ENCODE results near the gene GPNMB. TPM values are rescaled to one million over a fixed set of nuclear protein-coding genes. Genes with fewer than 3 reads are reported as not detected.

The GPNMB gene
- total and polyA plus RNA-seq, 12 donors = 49.6 to 612 (median 220) TPM

DNA sequence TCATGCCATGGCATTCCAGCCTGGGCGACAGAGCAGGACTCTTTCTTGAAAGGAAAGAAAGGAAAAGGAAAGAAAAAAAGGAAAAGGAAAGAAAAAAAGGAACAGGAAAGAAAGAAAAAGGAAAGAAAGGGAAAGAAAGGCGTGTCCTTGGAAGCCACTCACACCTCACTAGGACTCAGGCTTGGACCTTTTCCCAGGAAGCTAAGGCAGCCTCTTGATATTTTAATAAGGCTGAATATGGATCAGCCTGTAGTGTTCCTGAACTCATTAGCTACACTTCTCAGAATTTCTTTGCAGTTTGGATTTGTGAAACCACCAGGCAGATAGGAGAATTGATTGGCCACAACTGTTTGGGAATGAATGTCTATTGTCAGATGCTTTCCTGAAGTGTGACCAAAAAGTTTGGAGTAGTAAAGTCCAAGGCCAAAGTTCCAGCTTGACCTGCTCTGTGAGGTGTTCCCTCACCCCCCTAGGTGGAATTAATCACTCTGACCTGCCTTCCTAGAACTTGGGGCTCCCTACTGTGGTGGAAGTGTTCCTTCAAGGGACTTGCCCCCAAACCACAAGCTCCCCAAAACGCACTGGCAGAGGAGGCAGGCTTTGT is 45.5 kb downstream of the GPNMB start:
- peaks cover 0 to 10% (median 0%) of the 10 kb centered on the region in 7 donors for H3K27me3 ChIP-seq
- H3K9me3 ChIP-seq = no peaks in the 10 kb centered on the region
- no peaks in the 10 kb centered on the region for H3K4me1 ChIP-seq
- TF ChIP-seq, protein P1, sequence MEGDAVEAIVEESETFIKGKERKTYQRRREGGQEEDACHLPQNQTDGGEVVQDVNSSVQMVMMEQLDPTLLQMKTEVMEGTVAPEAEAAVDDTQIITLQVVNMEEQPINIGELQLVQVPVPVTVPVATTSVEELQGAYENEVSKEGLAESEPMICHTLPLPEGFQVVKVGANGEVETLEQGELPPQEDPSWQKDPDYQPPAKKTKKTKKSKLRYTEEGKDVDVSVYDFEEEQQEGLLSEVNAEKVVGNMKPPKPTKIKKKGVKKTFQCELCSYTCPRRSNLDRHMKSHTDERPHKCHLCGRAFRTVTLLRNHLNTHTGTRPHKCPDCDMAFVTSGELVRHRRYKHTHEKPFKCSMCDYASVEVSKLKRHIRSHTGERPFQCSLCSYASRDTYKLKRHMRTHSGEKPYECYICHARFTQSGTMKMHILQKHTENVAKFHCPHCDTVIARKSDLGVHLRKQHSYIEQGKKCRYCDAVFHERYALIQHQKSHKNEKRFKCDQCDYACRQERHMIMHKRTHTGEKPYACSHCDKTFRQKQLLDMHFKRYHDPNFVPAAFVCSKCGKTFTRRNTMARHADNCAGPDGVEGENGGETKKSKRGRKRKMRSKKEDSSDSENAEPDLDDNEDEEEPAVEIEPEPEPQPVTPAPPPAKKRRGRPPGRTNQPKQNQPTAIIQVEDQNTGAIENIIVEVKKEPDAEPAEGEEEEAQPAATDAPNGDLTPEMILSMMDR (IDR thresholded peaks at IDR 0.05) = no peak
- no peaks in the 10 kb centered on the region for H3K36me3 ChIP-seq
- peak in 2 of 8 donors; percentile 43 to 50 for ATAC-seq
- DNase-seq = no peak
- WGBS, 2 donors = 63 to 71% methylated on average over 3 of the region's 3 CpGs
- intact Hi-C loops (cut with DNase I) = loop anchor here in 1 of 10 donors (10.0 kb wide), 1 partner anchor 193 kb away; no protein-coding TSS in a partner anchor
- H3K4me3 ChIP-seq = no peak overlapping the region
- H3K27ac ChIP-seq = no peak overlapping the region

DNA sequence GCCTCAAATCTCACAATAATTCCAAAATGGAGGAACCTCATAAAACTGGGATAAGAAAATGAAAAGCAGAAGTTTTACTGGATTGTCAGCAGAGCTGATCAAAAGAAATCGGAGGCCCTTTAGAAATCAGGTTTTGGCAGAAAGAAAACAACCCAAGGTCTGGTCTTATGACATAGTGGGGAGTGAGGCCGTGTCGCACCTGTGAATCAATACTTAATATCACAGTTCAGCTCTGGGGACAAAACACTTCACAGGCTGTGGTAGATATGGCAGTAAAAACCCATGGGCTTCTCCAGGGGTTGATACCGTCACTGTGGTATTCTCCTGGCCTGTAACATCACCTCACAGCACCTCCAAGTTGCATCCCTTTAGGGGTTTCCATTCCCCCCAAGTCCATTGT is 46.0 kb downstream of the GPNMB start:
- intact Hi-C loops (cut with DNase I) = loop anchor here in 1 of 10 donors (10.0 kb wide), 1 partner anchor 192 kb away; no protein-coding TSS in a partner anchor
- H3K4me1 ChIP-seq = no peaks in the 10 kb centered on the region

DNA sequence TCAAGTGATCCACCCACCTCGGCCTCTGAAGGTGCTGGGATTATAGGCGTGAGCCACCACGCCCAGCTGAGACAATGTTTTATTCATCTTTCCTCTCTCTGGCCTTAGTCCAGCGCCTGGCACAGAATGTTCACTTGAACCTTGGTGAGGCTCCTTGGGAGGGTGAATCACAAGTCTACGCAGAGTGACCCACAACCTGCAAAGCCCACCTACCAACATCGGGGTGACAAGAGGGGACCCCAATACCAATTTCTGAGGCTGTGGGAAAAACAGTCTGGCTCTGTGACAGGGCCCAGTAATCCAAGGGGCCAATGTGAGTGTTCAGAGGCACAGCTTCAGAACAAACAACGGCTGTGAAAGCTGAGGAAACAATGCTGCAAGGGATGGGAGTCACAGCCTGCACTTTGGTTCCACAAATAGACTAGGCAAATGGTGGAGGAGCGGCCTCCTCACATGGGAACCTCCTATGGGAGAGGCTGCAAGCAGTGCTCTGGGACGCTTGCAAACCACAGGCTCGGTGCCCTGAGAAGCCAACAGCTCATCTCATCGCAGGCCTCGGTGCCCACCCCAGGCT is 47.0 kb downstream of the GPNMB start:
- ATAC-seq (no peak), DNase-seq (no peak)
- H3K27me3 ChIP-seq = peaks cover 0 to 10% (median 0%) of the 10 kb centered on the region in 7 donors
- TF ChIP-seq, protein P1 (IDR thresholded peaks at IDR 0.05) = no peak
- H3K36me3 ChIP-seq = no peaks in the 10 kb centered on the region
- WGBS, 2 donors = 85 to 86% methylated on average over 12 of the region's 12 CpGs
- H3K4me3 ChIP-seq = no peak overlapping the region
- intact Hi-C loops (cut with DNase I) = loop anchor here in 1 of 10 donors (10.0 kb wide), 1 partner anchor 191 kb away; no protein-coding TSS in a partner anchor
- no peak overlapping the region for H3K27ac ChIP-seq
- H3K4me1 ChIP-seq = peaks cover 0 to 8% (median 6%) of the 10 kb centered on the region in 9 donors
- no peaks in the 10 kb centered on the region for H3K9me3 ChIP-seq

More for the DNA sequence above, 46.0 kb downstream of the GPNMB start:
- no peak for ATAC-seq
- TF ChIP-seq, protein P1 (IDR thresholded peaks at IDR 0.05) = no peak
- Histone ChIP-seq H3K27ac (no peak overlapping the region), H3K9me3 (no peaks in the 10 kb centered on the region), H3K36me3 (no peaks in the 10 kb centered on the region), H3K27me3 (peaks cover 0 to 10% (median 0%) of the 10 kb centered on the region in 7 donors), H3K4me3 (no peak overlapping the region)
- no peak for DNase-seq
- WGBS, 2 donors = 90 to 93% methylated on average over 4 of the region's 4 CpGs

DNA sequence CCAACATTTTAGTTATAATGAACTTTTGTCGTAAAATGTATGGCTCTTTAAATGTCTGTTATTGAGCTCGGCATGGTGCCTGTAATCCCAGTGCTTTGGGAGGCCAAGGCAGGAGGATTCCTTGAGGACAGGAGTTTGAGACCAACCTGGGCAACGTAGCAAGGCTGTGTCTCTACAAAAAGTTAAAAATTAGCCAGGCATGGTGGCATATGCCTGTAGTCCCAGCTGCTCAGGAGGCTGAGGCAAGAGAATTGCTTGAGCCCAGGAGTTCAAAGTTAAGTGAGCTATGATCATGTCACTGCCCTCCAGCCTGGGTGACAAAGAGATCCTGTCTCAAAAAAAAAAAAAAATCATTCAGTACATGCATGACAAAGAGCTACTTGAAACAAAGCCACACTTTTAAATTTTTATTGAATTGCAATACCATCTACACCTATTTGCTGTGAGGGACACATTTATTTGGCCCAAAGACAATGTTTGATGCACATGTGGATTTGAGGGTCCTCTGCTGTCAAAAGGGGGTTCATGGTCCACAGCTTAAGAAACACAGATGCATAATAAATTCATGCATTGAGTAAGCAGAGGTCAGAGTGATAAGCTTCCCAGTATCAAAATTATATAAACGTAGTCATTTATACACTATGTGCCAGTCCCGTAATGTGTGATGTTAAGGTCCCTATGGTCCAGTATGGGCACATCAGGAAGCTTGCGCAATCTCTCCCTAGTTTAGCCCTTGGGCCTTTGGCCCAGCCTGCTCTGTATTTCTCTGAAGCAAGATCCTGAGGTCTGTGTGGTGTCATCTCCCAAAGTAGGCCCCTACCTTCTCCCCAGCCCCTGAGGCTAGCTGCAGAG is 48.2 kb downstream of the GPNMB start:
- intact Hi-C loops (cut with DNase I) = loop anchor here in 1 of 10 donors (10.0 kb wide), 1 partner anchor 190 kb away; no protein-coding TSS in a partner anchor
- Histone ChIP-seq H3K27me3 (peaks cover 0 to 10% (median 0%) of the 10 kb centered on the region in 7 donors), H3K27ac (no peak overlapping the region), H3K4me3 (no peak overlapping the region), H3K9me3 (no peaks in the 10 kb centered on the region), H3K4me1 (peaks cover 0 to 12% (median 10%) of the 10 kb centered on the region in 9 donors), H3K36me3 (no peaks in the 10 kb centered on the region)
- ATAC-seq (no peak), DNase-seq (no peak)
- TF ChIP-seq, protein P1 (IDR thresholded peaks at IDR 0.05) = no peak
- WGBS, 2 donors = 85 to 90% methylated on average over 6 of the region's 6 CpGs

Measured in heart right ventricle (tissue), 16 donors.